GM12892 (cell line): ENCODE data around the gene PYM1.

Experiments used
- POLR2AphosphoS5 ChIP-seq: IDR thresholded peaks from 2 replicates; pipeline ENCODE4 v1.6.1; 2011; ENCODE audit warnings: low read depth, low read length, control low read depth
- TAF1 ChIP-seq: IDR thresholded peaks from 2 replicates; pipeline ENCODE4 v1.6.1; 2011; ENCODE audit warnings: low read depth, mild to moderate bottlenecking, control low read depth, low read length, borderline replicate concordance

- TF ChIP-seq TAF1 (no peak), POLR2AphosphoS5 (no peak)
These were observed 4.8 kb upstream of the PYM1 start for GRCh38 chr12:55932551-55932910.
